ENCODE results near the gene ACOX3.

ACOX3 gene

GRCh38 chr4:8434251-8435073 is 6.1 kb downstream of the ACOX3 start:
- peak; percentile 27 for DNase-seq (ENCODE audit: low read depth)
- H3K4me3 ChIP-seq (ENCODE audit: low read length) = no peak overlapping the region
- TF ChIP-seq, protein P1, sequence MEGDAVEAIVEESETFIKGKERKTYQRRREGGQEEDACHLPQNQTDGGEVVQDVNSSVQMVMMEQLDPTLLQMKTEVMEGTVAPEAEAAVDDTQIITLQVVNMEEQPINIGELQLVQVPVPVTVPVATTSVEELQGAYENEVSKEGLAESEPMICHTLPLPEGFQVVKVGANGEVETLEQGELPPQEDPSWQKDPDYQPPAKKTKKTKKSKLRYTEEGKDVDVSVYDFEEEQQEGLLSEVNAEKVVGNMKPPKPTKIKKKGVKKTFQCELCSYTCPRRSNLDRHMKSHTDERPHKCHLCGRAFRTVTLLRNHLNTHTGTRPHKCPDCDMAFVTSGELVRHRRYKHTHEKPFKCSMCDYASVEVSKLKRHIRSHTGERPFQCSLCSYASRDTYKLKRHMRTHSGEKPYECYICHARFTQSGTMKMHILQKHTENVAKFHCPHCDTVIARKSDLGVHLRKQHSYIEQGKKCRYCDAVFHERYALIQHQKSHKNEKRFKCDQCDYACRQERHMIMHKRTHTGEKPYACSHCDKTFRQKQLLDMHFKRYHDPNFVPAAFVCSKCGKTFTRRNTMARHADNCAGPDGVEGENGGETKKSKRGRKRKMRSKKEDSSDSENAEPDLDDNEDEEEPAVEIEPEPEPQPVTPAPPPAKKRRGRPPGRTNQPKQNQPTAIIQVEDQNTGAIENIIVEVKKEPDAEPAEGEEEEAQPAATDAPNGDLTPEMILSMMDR (IDR thresholded peaks at IDR 0.05; ENCODE audit: insufficient read depth, low read depth, low read length, missing control alignments) = no peak

GRCh38 chr4:8433136-8433535 is 7.4 kb downstream of the ACOX3 start:
- TF ChIP-seq, protein P1 (IDR thresholded peaks at IDR 0.05; ENCODE audit: insufficient read depth, low read depth, low read length, missing control alignments) = no peak
- no peak overlapping the region for H3K4me3 ChIP-seq (ENCODE audit: low read length)
- no peak for DNase-seq (ENCODE audit: low read depth)

DNA sequence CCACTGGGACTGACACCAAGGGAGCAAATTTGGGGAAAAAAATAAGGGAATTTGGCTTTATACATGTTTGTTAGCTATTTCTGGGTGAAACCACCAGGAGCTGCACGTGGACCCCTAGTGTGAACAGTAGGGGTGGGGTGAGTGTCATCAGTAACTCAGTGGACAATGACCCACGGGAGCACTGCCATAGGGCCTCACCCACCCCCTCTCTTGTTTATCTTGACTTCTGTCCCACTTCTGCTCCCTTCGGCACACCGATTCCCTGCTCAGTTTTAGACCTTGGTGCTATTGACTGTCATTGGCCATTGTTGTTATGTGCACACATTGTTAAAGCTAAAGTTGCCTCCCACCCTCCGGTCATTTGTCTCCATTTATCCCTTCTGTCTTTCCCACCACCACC is 9.0 kb downstream of the ACOX3 start:
- no peak for DNase-seq (ENCODE audit: low read depth)
- TF ChIP-seq, protein P1 (IDR thresholded peaks at IDR 0.05; ENCODE audit: insufficient read depth, low read depth, low read length, missing control alignments) = no peak
- no peak overlapping the region for H3K4me3 ChIP-seq (ENCODE audit: low read length)

DNA sequence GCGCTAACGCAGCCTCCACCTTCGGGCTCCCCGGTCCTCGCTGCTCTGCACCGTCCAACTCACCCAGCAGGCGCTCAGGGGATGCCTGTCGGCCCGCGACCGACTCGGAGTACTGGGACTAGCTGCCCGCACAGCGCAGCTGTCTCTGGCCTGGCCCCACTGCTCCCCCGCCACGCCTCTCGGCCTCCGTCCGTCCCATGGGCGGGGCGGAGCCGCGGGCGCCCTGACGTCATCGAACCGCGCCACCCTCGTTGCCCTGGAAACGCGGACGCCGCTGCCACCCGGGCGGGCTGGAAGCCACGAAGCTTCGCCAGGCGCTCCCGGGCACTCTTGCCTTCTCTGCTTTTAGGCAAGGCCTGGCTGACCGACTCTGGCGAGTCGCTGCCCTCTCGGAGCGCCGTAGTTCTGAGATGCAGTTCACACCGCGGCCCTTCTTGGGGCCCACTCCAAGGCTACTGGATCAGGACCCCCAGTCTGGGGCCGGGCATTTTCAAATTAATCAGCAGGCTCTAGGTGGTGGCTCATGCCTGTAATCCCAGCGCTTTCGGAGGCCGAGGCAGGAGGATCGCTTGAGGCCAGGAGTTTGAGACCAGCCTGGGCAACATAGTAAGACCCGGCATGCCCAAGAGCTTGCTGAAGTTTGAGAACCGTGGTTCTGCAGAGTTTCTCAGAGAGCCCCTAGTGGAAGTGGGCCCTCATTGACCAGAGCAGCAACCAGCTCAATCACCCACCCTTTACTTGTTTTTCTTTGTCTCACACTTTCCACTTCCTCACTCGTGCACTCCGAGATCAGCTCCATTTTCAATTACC is 12.0 kb downstream of the ACOX3 start:
- TF ChIP-seq, protein P1 (IDR thresholded peaks at IDR 0.05; ENCODE audit: insufficient read depth, low read depth, low read length, missing control alignments) = peak; percentile 37
- peak; percentile 89 for DNase-seq (ENCODE audit: low read depth)
- peak overlapping the region; percentile 69 for H3K4me3 ChIP-seq (ENCODE audit: low read length)

- peak overlapping the region; percentile 69 for H3K4me3 ChIP-seq (ENCODE audit: low read length)
- TF ChIP-seq, protein P1 (IDR thresholded peaks at IDR 0.05; ENCODE audit: insufficient read depth, low read depth, low read length, missing control alignments) = no peak
- DNase-seq (ENCODE audit: low read depth) = peak; percentile 9
Observed at GRCh38 chr4:8427761-8428287, 12.7 kb downstream of the ACOX3 start.

- TF ChIP-seq, protein P1 (IDR thresholded peaks at IDR 0.05; ENCODE audit: insufficient read depth, low read depth, low read length, missing control alignments) = no peak
- DNase-seq (ENCODE audit: low read depth) = no peak
- H3K4me3 ChIP-seq (ENCODE audit: low read length) = peak overlapping the region; percentile 69
Observed at GRCh38 chr4:8427262-8427661, 13.3 kb downstream of the ACOX3 start.
